Osteoblast (primary cell): ENCODE measurements around the gene RAX2. TPM values are rescaled to one million over a fixed set of nuclear protein-coding genes. Genes with fewer than 3 reads are reported as not detected.

Experiments
- DNase-seq: peaks from one replicate; pipeline ENCODE4 v3.0.0; 2011; ENCODE audit warnings: low spot score, mixed read lengths; ENCODE audit not compliant: insufficient read length; ENCODE audit errors: missing footprints
- H2AFZ ChIP-seq: 2 replicates; pipeline ENCODE4 v1.6.0; 2011; ENCODE audit warnings: mild to moderate bottlenecking, low read length
- H3K27ac ChIP-seq: 2 replicates; pipeline ENCODE4 v1.5.1; 2011; ENCODE audit warnings: mild to moderate bottlenecking, low read depth, low read length, moderate library complexity
- H3K27me3 ChIP-seq: 2 replicates; pipeline ENCODE4 v1.6.0; 2012; ENCODE audit warnings: mild to moderate bottlenecking, control low read depth, inconsistent platforms, low read length, moderate library complexity; ENCODE audit not compliant: insufficient read depth
- H3K36me3 ChIP-seq: 2 replicates; pipeline ENCODE4 v1.5.1; 2011; ENCODE audit warnings: mild to moderate bottlenecking, low read length, control low read depth, moderate library complexity; ENCODE audit not compliant: insufficient read depth
- H3K4me1 ChIP-seq: 2 replicates; pipeline ENCODE4 v1.5.1; 2011; ENCODE audit warnings: mild to moderate bottlenecking, low read length, control low read depth, moderate library complexity; ENCODE audit not compliant: insufficient read depth
- H3K4me2 ChIP-seq: 2 replicates; pipeline ENCODE4 v1.6.0; 2011; ENCODE audit warnings: mild to moderate bottlenecking, low read length; ENCODE audit not compliant: insufficient read depth
- H3K4me3 ChIP-seq: fragments of 200-600 bp; sonication (generic); 3 replicates; pipeline ENCODE4 v1.5.1; 2012; ENCODE audit warnings: mild to moderate bottlenecking, low read length, inconsistent platforms; ENCODE audit not compliant: insufficient read depth
- H3K79me2 ChIP-seq: 2 replicates; pipeline ENCODE4 v1.6.0; 2012; ENCODE audit warnings: mild to moderate bottlenecking, low read length, control low read depth, inconsistent platforms; ENCODE audit not compliant: insufficient read depth
- H3K9me3 ChIP-seq: 2 replicates; pipeline ENCODE4 v1.5.1; 2011; ENCODE audit warnings: low read depth, low read length, control low read depth
- H4K20me1 ChIP-seq: 2 replicates; pipeline ENCODE4 v1.6.0; 2012; ENCODE audit warnings: mild to moderate bottlenecking, low read length, control low read depth; ENCODE audit not compliant: insufficient read depth
- total RNA-seq: library from RNA; depleted of rRNA; stranded (reverse); fragments of >200 nt; gene quantifications from 2 replicates; pipeline ENCODE4 v1.2.3, GENCODE V29; 2012
- TF ChIP-seq, protein P1 (sequence below): IDR thresholded peaks from 2 replicates; pipeline ENCODE4 v1.5.1; 2011; ENCODE audit warnings: mild to moderate bottlenecking, low read depth, low read length, moderate library complexity; ENCODE audit errors: extremely low read depth

RAX2 gene
- total RNA-seq, 1 donor = not detected

DNA sequence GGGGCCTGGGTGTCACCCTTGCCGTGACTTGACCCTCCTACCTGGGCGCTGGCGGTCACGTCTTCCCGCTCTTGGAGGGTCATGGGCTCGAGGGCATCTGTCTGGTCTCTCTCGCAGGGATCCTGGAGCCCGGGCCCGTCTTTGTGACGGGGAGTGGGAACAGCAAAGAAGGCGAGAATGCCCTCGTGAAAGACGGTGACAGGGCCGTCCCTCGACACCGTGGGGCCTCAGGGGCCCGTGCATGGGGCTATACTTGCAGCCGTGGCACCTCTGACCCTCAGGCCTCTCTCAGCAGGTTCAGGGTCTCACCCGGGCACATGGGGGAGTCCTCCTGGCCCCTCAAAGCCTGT is 35.1 kb upstream of the RAX2 start:
- TF ChIP-seq, protein P1, sequence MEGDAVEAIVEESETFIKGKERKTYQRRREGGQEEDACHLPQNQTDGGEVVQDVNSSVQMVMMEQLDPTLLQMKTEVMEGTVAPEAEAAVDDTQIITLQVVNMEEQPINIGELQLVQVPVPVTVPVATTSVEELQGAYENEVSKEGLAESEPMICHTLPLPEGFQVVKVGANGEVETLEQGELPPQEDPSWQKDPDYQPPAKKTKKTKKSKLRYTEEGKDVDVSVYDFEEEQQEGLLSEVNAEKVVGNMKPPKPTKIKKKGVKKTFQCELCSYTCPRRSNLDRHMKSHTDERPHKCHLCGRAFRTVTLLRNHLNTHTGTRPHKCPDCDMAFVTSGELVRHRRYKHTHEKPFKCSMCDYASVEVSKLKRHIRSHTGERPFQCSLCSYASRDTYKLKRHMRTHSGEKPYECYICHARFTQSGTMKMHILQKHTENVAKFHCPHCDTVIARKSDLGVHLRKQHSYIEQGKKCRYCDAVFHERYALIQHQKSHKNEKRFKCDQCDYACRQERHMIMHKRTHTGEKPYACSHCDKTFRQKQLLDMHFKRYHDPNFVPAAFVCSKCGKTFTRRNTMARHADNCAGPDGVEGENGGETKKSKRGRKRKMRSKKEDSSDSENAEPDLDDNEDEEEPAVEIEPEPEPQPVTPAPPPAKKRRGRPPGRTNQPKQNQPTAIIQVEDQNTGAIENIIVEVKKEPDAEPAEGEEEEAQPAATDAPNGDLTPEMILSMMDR = no peak
- Histone ChIP-seq H3K4me3 (no peak overlapping the region), H3K27ac (no peak overlapping the region), H3K4me2 (no peak overlapping the region), H3K27me3 (peaks cover 4% of the 10 kb centered on the region), H3K4me1 (no peaks in the 10 kb centered on the region), H2AFZ (no peak overlapping the region), H3K79me2 (no peaks in the 10 kb centered on the region), H4K20me1 (no peaks in the 10 kb centered on the region), H3K36me3 (no peaks in the 10 kb centered on the region), H3K9me3 (no peaks in the 10 kb centered on the region)
- DNase-seq = peak; percentile 78

DNA sequence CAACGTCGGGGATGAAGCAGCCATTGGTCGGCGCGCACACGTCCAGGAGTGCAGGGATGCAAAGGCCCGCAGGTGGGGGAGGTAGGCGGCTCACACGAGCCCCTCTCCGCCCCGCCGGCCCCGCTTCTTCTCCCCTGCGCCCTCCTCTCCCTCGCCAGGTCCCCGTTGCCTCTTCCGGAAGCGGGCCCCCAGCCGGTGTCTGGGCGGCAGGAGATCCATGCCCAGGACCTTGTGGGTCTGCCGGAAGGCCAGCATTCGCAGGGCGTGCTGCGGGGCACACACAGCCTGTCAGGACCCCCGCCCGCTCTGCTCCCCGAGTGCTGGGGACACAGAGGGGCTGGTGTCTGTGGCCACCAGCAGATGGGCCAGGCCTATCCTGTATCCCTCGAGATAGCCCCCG is 33.8 kb upstream of the RAX2 start:
- Histone ChIP-seq H2AFZ (no peak overlapping the region), H3K4me2 (no peak overlapping the region), H3K36me3 (no peaks in the 10 kb centered on the region), H3K9me3 (no peaks in the 10 kb centered on the region), H3K4me1 (no peaks in the 10 kb centered on the region), H3K27ac (no peak overlapping the region), H3K4me3 (no peak overlapping the region), H3K79me2 (no peaks in the 10 kb centered on the region), H3K27me3 (peaks cover 16% of the 10 kb centered on the region), H4K20me1 (no peaks in the 10 kb centered on the region)
- TF ChIP-seq, protein P1 = no peak
- peak; percentile 69 for DNase-seq

DNA sequence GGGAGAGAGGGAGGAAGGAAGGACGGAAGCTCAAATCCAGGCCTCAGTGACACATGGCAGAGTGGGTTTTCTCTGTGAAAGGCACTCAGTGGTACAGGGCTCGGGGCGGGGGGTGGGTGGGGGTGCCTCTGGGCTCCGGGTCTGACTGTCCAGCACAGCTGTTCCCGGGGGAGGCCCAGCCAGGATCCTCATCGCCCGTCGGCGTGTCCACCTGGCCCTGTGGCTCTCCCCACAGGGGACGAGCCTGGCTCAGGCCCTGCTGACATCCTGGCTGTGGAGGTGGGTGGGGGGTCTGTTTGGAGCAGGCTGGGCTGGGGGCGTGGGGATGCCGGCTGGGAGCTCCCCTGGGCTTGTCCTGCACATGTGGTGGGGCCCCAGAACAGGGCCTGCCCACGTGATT is 32.4 kb upstream of the RAX2 start:
- peaks cover 25% of the 10 kb centered on the region for H3K27me3 ChIP-seq
- H2AFZ ChIP-seq = no peak overlapping the region
- no peaks in the 10 kb centered on the region for H4K20me1 ChIP-seq
- H3K27ac ChIP-seq = no peak overlapping the region
- TF ChIP-seq, protein P1 = no peak
- H3K4me2 ChIP-seq = no peak overlapping the region
- no peaks in the 10 kb centered on the region for H3K9me3 ChIP-seq
- H3K4me3 ChIP-seq = no peak overlapping the region
- H3K36me3 ChIP-seq = no peaks in the 10 kb centered on the region
- H3K79me2 ChIP-seq = no peaks in the 10 kb centered on the region
- H3K4me1 ChIP-seq = no peaks in the 10 kb centered on the region
- peak; percentile 61 for DNase-seq

DNA sequence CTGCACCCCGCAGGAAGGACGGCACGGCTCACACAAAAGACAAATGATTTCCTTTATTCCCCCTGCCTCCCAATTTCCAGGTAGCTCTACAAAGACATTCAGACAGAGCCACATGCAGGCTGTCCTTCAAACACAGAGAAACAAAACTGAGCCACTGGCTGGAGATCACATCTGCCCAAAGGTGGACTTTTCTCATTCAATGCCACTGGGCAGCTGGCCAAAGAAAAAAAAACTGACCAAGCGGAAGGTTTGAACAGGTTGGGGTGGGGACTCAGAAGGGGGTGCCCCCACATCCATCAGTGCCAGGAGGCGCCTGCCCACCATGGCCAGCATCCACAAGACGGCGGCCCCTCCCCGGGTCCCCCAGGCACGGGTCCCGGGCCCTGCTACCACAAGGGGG is 32.0 kb upstream of the RAX2 start:
- H3K4me1 ChIP-seq = no peaks in the 10 kb centered on the region
- TF ChIP-seq, protein P1 = no peak
- no peaks in the 10 kb centered on the region for H3K36me3 ChIP-seq
- no peak overlapping the region for H3K27ac ChIP-seq
- H3K27me3 ChIP-seq = peaks cover 25% of the 10 kb centered on the region
- H4K20me1 ChIP-seq = no peaks in the 10 kb centered on the region
- no peak overlapping the region for H3K4me3 ChIP-seq
- no peaks in the 10 kb centered on the region for H3K79me2 ChIP-seq
- H3K4me2 ChIP-seq = no peak overlapping the region
- H2AFZ ChIP-seq = no peak overlapping the region
- no peaks in the 10 kb centered on the region for H3K9me3 ChIP-seq
- peak; percentile 83 for DNase-seq
